Inferior parietal cortex (tissue), 1 donor: ENCODE data around the gene CARMIL3.
"Not testable (repeated sequence)": the region's sequence is repeated elsewhere in the genome, so short reads cannot be mapped to it uniquely, and the experiment has no call there.

Experiments
- DNase-seq: peaks from one replicate; pipeline ENCODE4 v3.0.0-alpha.2; 2016; ENCODE audit errors: extremely low spot score

Gene CARMIL3

DNA sequence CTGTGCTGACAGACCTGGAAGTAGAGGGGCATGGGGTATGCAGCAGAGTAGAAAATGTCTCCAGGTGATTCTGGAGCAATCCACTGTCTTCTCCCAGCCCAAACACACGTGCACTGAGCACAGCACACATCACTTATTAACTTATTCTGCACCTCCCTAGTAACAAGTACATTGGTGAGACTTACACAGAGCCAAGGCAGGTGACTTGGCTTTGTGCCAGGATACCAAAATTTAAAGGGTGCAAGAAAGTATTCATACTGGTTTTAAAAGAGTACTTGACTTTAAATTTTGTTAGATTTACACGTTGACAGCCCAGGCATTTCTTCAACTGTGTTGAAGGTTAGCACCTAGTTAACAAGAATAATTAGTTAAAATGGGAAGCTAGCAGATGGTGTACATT lies 11.1 kb upstream of the CARMIL3 start:
- DNase-seq: no peak

DNA sequence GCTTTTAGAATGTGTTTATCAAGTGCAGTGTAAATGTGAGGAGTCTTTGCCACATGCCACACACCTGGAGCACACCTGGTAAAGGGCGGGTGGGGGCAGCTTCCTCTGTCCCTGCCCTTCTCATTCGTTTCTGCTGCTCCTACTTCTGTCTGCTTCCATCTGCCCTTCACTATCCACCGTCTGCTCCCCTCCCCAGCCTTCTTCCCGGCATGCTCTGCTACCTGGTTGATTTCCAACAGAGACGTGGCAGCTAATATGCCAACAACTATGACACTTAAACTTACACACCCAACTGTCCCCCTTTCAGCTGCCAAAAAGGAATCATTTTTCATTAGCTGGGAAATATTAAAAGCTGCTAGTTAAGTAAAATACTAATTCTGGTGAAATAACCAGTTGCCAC lies 9.1 kb upstream of the CARMIL3 start:
- DNase-seq: no peak

DNA sequence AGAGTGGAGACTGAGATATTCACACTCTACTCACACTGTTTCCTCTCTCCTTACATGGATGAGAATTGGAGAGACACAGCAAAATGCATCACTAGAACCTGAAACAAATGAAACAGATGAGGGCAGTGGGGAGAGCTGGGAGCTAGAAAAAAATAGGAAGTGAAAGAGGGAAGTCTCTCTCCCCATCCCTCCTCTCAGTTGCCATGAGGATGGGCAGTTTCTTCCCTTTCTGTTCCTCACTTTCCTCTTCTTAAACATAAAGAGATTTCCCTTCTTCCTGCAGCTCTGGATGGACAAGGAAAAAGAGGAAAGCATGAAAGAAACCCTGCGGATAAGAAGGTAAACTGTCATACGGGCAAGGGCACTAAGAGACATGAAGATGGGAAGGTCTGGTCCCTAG lies 2.8 kb upstream of the CARMIL3 start:
- not testable (repeated sequence) for DNase-seq

DNA sequence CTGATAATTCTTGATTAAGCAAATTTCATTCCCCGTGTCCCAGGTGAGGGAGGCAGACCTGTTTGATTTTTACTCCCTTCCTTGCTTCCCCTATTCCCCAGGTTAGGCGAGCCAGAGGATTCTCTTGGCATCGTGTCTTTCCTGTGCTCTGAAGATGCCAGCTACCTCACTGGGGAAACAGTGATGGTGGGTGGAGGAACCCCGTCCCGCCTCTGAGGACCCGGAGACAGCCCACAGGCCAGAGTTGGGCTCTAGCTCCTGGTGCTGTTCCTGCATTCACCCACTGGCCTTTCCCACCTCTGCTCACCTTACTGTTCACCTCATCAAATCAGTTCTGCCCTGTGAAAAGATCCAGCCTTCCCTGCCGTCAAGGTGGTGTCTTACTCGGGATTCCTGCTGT lies 1.1 kb upstream of the CARMIL3 start:
- DNase-seq: not testable (repeated sequence)

DNA sequence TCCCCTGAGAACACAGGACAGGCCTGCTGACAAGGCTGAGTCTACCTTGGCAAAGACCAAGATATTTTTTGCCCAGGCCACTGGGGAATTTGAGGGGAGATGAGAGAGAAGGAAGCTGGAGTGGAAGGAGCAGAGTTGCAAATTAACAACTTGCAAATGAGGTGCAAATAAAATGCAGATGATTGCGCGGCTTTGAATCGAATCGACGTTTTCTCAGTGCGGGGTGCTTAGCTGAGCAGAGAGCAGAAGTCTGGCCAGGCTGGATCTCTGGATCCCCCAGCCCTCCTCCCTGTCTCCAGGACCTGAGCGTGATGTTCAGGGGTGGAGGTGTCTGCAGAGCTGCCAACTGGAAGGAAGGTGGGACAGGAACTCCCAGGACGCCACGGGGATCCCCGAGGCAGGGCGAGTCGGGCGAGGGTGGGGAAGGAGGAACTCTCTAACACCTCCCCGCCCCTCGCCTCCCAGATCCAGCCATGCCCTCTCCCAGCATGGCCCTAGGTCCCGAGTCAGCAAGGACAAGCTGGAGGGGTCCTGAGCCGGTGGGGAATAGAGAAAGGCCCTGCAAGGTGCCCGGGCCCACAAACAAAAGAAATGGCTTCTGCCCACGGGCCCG lies 527 bp upstream of the CARMIL3 start:
- no peak for DNase-seq

DNA sequence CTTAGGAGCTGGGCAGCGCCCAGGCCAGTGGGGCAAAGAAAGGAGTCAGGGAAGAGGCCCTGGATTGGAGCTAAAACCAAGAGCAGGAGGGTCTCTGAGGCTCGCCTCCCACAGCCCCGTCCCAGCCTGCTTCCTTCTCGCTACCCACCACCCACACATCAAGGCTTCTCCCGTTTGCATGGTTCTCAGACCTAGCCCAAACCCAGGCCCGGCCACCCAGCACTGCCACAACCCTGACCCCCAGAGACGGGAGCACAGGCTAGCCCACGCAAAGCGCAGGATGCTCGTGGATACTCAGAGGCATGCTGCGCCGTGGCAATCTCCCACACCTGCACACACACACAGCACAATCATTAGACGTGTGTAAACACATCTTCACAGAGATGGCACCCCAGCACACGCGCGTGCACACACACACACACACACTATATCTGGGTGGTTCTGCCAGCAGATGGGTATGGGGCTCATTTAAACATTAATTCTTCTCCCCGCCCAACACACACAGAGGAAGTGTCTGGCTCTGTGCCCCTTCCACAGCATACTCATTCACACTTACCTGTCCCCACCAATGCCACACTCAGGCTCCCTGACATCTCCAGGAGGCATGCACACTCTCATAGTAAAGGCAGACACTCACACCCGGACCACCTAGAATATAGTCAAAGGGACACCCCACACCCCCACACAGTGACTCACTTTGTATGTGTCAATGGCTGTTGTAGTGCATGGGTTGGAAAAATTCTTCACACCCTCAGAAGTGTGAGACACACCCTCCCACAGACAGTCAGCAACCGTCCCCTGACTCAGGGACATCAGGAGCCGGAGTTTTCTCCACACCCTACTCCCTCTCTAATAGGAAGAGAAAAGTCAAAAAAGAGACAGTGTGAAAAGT lies 1.1 kb downstream of the CARMIL3 start:
- peak; percentile 48 for DNase-seq

DNA sequence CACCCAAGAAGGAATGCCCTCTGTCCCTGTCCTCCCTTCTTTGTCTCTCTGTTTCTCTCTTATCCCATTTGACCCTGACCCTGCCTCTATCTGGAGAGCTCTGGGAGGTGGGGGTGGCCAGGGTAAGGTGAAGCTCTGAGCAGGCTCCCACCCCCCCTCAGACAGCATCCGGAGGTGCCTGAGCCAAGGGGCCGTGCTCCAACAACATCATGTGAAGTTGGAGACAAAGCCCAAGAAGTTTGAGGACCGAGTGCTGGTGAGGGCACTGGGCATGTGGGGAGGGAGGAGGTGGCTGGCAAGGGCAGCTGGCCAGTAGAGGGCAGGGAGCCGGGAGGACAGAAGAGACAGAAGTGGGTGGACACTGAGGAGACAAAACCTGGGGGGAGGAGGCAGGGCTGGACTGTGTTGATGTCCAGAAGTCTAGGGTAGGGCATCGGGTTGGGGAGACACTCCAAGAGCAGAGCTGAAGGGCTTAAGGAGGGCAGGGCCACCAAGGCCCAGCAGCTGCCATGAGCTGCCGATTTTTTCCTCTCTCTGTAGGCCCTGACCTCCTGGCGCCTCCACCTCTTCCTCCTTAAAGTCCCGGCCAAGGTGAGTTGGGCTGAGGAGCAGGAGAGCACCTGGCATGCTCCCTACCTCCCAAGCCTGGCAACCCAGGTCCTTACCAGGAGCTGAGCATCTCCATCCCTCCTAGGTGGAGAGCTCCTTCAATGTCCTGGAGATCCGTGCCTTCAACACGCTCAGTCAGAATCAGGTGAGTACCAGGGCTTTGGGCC lies 1.9 kb downstream of the CARMIL3 start:
- DNase-seq: no peak

DNA sequence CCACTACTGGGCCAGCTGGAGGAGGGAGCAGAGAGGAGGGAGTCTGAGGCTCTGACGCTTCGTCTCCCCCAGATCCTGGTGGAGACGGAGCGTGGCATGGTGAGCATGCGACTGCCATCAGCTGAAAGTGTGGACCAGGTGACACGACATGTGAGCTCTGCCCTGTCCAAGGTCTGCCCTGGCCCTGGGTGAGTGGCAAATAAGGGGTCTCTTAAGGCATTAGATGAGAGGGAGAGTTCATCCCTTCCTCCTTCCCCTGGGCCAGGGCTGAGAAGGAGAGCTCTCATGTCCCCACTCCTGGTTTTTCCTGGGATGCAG lies 2.5 kb downstream of the CARMIL3 start:
- no peak for DNase-seq

DNA sequence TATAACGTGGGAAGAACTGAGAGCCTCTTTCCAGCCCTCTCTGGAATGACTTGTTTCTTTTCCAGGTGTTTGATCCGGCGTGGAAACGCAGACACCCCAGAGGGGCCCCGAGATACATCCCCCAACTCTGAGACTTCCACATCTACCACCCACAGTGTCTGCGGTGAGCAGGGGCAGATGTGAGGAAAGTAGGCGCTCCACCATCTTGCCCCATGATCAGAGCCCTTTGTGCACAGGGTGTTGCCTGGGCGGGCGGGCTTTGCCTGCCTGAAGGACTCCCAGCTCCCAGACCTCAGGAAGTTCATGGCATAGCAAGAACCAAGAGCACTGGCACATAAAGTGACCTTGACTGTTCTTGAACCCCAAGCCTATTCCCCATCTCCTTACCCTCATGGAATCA lies 2.8 kb downstream of the CARMIL3 start:
- DNase-seq: no peak

DNA sequence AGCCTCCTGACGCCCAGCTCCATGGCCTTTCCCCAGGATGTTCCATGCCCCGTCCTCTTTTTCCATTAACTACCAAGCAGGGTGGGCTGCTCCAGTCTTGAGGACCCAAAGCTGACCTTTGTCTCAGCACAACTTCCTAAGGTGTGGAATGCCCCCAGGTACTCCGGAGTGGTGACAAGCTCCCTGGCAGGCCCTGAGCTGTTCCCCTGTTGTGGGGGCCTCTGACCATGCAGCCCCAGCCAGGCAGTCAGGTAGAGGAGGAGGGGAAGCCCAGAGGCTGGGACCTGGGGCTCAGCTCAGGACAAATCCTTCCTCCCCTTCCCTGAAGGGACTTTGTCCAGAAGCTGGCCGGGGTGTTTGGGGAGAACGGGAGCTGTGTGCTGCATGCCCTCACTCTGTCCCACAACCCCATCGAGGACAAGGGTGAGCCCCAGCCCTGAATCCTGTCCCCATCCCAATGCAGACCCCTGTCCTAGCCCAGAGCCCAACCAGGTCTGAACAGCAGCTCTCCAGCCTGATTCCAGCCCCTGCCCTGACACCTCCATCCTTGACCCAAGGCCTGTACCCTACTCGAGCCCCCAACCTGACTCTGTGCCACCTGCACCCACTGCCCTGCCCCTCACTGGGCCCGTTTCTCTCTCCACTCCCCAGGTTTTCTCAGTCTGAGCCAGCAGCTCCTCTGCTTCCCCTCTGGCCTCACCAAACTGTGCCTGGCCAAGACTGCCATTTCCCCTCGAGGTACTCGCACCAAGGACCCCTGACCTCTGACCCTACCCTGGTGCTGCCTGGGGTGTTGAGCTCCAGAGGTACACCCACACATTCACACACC lies 4.4 kb downstream of the CARMIL3 start:
- no peak for DNase-seq

DNA sequence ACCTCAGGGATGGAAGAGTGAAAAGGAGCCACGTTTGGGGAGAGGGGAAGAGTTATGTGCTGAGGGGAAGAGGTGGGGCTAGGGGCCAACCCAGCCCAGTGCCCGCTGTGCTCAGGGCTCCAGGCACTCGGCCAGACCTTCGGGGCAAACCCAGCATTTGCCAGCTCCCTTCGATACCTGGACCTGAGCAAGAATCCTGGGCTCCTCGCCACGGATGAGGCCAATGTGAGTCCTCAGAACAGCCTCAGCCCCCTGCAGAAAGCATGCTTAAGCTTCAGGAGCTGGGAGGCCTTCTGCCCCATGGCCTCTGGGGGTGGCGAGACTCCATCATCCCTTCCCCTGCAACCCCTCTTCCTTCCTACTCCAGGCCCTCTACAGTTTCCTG lies 5.0 kb downstream of the CARMIL3 start:
- DNase-seq: no peak

DNA sequence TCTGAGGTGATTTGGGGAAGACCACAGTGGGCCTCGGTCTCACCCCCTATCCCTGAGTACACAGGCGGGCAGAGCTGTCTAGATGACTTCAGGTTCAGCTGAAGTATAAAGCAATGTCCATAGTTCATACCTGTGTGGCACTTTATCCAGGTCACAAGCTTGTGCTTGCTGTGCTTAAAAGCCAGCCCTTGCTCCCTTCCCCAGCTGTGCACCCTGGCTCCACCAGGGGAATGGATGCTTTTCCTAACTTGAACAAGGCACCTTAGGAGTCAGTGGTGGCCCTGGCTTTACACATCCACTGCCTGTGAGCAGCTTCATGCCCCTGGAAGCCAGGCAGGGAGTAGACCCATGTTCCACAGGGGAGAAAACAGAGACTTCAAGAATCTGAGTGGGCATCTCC lies 5.5 kb downstream of the CARMIL3 start:
- DNase-seq: no peak

DNA sequence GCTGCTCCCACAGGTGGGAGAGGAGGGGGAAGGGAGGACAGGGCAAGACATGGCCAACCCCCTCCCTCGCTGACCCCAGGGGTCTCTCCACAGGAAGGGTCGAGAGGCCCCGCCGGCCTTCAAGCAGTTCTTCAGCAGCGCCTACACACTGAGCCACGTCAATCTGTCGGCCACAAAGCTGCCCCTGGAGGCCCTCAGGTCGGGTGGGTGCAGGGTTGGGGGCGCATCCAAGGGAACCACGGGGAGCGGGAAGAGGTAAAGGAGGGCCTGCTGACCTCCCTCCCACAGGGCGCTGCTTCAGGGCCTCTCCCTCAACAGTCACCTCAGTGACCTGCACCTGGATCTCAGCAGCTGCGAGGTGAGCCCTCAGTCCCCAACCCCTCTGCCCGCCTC lies 6.1 kb downstream of the CARMIL3 start:
- no peak for DNase-seq

DNA sequence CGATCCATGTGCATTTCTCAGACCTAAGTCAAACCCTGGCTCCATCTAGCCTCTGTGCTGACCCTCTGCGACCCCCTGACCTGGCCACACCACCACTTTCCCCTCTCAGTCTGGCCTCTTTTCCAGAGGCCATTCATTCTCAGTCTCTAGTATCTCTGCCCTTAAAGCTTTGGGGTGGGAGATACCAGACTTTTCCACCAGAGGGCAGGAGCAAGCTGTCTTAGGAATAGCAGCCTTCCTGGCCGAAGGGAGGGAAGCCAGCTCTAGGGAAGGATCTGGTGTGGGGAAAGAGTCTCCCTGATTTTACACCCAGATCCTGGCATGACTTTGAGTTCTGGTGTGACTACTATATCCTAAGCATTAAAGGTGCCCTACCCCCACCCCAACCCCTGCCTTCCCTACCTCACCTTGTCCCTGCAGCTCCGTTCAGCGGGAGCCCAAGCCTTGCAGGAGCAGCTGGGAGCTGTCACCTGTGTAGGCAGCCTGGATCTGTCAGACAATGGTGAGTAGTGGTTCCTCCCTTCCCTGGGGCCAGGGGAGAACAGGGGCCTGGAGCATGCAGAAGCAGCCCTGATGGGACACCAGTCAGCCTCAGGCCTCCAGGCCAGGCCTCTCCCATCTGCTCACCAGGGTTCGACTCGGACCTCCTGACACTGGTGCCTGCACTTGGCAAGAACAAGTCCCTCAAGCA lies 6.6 kb downstream of the CARMIL3 start:
- DNase-seq: peak; percentile 88

DNA sequence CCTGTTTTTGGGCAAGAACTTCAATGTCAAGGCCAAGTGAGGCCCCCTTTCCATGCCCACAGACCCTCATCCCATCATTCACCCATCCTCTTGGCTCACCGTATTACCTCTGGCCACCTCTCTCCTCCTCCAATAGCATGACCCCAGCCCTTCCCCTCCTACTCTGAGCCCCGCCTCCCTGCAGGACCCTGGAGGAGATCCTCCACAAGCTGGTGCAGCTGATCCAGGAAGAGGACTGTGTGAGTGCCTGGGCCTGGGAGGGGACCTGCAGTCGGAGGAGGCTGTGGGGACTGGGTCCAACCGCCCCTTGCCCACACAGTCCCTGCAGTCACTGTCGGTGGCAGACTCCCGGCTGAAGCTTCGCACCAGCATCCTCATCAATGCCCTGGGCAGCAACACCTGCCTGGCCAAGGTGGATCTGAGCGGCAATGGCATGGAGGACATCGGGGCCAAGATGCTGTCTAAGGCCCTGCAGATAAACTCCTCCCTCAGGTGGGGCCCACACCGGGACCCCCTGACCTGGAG lies 7.2 kb downstream of the CARMIL3 start:
- no peak for DNase-seq

DNA sequence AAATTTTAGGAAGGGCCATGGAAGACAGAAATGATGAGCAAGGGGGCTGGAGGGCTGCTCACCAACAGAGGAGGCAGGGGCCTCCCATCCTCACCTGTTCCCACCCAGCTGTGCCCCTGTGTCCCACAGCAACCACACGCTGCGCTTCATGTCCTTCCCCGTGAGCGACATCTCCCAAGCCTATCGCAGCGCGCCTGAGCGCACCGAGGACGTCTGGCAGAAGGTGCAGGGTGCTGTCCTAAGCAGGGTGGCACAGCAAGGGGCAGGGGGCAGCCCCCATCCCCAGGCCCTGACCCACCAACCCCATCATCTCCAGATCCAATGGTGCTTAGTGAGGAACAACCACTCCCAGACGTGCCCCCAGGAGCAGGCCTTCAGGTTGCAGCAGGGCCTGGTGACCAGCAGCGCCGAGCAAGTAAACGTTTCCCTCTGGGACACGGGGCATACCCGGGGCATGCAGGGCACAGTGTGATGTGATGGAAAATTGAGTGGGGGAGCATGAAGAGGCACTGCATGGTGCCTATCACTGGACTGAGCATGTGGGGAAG lies 8.1 kb downstream of the CARMIL3 start:
- DNase-seq: no peak

DNA sequence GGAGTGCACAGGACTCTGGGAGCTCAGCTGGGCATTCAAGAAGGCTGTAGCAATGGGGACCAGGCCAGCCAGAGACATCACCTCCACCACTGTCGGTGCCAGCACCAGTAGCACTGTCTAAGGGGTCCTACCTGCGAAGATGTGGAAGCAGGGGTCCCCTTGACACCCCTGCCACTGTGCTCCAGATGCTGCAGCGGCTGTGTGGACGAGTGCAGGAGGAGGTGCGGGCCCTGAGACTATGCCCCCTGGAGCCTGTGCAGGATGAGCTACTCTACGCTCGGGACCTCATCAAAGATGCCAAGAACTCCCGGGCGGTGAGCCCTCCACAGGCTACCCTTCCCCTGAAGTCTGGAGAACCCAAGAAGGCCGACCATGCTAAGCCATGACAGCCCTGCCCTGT lies 8.6 kb downstream of the CARMIL3 start:
- DNase-seq: no peak

DNA sequence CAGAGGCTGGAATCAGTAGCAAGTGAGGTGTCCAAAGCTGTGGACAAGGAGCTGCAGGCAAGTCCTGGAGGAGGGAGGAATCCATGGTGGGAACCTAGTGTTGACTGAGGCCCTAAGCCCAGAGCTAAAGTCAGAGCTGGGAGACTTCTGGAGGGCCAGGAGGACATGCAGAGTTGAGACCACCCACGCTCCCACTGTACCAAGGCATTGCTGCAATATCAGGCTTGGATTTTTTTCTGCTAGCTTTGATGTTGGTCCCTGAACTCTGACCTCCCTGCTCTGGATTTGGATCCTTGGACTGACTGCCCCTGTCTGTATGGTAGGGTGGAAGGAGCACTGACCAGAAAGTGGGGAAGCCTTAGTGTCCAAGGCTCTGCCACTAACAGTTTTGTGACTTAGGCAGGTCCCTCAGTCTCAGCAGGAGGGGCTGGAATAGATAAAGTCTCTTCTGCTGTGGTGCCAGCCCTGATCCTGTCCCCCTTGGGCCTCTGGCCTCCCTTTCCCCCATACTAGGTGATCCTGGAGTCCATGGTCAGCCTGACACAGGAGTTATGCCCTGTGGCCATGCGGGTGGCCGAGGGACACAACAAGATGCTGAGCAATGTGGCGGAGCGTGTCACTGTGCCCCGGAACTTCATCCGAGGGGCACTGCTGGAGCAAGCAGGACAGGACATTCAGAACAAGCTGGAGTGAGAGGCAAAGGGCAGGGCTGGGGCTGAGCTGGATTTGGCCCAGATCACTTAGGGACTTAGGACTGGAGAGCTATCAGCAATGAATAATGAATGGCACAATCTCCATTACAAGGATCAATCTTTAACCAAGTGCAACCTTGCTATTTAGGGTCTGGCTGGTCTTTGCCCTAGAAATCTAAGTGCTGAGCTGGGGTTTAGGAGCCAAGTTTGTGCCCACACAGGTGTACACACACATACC lies 9.4 kb downstream of the CARMIL3 start:
- DNase-seq: no peak

DNA sequence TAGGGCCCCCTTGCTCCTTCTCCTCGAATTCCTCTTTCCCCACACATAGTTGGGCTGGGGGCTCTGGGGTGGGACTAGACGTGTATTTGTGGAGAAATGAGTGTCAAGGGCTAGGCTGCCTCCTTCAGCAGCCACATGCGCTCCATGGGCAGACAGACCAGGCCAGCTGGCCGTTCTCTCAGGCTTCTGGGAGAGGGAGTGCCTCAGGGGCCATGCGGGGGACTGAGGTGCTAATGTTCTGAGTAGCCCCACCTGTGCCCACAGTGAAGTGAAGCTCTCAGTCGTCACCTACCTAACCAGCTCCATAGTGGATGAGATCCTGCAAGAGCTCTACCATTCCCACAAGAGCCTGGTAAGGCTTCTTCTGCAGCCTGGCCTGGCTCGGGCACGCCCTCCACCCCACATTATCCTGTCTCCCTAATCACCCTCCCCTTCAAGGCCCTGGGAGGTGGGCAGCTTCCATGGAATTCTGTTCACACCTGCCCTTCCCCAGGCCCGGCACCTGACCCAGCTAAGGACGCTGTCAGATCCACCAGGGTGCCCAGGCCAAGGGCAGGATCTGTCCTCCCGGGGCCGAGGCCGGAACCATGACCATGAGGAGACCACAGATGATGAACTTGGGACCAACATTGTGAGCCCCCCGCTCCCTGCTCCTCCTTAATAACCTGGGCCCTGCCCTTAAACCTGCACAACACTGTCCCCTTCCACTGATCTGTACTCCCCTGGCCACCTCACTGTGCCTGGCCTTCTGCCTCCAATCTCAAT lies 10.6 kb downstream of the CARMIL3 start:
- DNase-seq: no peak
